ENCODE measurements around the gene UCN3. TPM values are rescaled to one million over a fixed set of nuclear protein-coding genes. Genes with fewer than 3 reads are reported as not detected.
A peak's percentile ranks its signal among the peaks of the same experiment; 100 is the strongest.

Gene UCN3
- total and polyA plus RNA-seq, 9 of the 15 experiments (the other 6 are each of a cell fraction or from before 2014, with no cell fraction given): not detected

DNA sequence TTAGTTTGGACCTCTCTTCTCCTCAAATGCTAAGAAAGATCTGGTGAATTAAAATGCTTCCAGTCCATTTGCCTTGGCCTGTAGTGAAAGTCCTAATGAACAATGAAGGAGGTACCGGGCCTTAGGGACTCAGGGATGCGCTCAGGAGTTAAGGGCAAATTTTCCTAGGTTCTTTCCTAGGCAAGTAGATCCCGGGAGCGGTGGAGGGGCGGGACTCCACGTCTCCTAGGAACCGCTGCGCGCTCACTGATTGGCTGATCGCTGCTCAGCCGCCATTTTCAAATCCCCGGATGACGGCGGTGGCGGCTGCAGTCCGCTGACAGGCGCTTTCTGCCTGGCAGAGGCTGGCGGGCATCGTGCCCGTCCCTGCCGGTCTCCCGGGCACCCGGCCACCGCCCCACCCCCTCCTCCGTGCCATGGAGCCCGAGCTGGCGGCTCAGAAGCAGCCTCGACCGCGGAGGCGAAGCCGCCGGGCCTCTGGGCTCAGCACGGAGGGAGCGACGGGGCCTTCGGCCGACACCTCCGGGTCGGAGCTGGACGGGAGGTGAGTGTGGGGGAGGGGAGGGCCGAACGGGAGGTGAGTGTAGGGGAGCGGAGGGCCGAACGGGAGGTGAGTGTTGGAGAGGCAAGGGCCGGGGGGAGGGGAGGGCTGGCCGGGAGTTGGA lies 47.6 kb downstream of the UCN3 start, which contains the start of gene NET1 (continued):
- TF ChIP-seq TFAP4 (CRISPR knock-in tag; IDR thresholded peaks at IDR 0.05; ENCODE audit: borderline replicate concordance) (peak; percentile 40; the same call in 1 of the 2 replicates), GABPB1 (CRISPR knock-in tag; IDR thresholded peaks at IDR 0.05) (peak; percentile 74), GATAD2A (IDR thresholded peaks at IDR 0.05) (peak; percentile 60; the same call in 1 of the 2 replicates), STAT6 (CRISPR knock-in tag; IDR thresholded peaks at IDR 0.05) (no peak), TAF9B (IDR thresholded peaks at IDR 0.05; ENCODE audit: partially characterized antibody) (peak; percentile 50), HDAC1 (IDR thresholded peaks at IDR 0.05) (peak in 1 of 2 experiments; percentile 90; a peak in 2 of 4 replicates), YBX1 (IDR thresholded peaks at IDR 0.05) (no peak), NRF1 (conservative IDR thresholded peaks at IDR 0.05 in 1 of 2, IDR thresholded peaks at IDR 0.05 in 1 of 2) (peak in 1 of 2 experiments; percentile 19; a peak in 2 of 4 replicates), FOXM1 (IDR thresholded peaks at IDR 0.05; ENCODE audit: low read depth) (0 out of 2 replicates have a peak, but pooled peaks have one; percentile 14), FOXM1 (CRISPR knock-in tag; IDR thresholded peaks at IDR 0.05; ENCODE audit: low read depth) (no peak), ATF7 (IDR thresholded peaks at IDR 0.05) (peak; percentile 46; the same call in 1 of the 2 replicates), NEUROD1 (IDR thresholded peaks at IDR 0.05; ENCODE audit: borderline replicate concordance, low read depth, low read length, partially characterized antibody) (peak; percentile 74), ERF (CRISPR knock-in tag; IDR thresholded peaks at IDR 0.05) (peak; percentile 39; the same call in 1 of the 2 replicates), RBM25 (IDR thresholded peaks at IDR 0.05; ENCODE audit: low read depth, low read length, severe bottlenecking) (peak; percentile 69), POLR2G (IDR thresholded peaks at IDR 0.05; ENCODE audit: low read depth, low read length) (peak; percentile 90), SUPT5H (IDR thresholded peaks at IDR 0.05) (peak; percentile 85), TAF1 (IDR thresholded peaks at IDR 0.05; ENCODE audit: control insufficient read depth, extremely low read depth, insufficient read depth, low read length, severe bottlenecking) (peak; percentile 50), CSDE1 (IDR thresholded peaks at IDR 0.05) (peak in 1 of 2 experiments; percentile 61; a peak in 1 of 4 replicates)
- TF ChIP-seq, protein P1, sequence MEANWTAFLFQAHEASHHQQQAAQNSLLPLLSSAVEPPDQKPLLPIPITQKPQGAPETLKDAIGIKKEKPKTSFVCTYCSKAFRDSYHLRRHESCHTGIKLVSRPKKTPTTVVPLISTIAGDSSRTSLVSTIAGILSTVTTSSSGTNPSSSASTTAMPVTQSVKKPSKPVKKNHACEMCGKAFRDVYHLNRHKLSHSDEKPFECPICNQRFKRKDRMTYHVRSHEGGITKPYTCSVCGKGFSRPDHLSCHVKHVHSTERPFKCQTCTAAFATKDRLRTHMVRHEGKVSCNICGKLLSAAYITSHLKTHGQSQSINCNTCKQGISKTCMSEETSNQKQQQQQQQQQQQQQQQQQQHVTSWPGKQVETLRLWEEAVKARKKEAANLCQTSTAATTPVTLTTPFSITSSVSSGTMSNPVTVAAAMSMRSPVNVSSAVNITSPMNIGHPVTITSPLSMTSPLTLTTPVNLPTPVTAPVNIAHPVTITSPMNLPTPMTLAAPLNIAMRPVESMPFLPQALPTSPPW (CRISPR knock-in tag; IDR thresholded peaks at IDR 0.05): no peak
- TF ChIP-seq, protein P2, sequence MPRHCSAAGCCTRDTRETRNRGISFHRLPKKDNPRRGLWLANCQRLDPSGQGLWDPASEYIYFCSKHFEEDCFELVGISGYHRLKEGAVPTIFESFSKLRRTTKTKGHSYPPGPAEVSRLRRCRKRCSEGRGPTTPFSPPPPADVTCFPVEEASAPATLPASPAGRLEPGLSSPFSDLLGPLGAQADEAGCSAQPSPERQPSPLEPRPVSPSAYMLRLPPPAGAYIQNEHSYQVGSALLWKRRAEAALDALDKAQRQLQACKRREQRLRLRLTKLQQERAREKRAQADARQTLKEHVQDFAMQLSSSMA (CRISPR knock-in tag; IDR thresholded peaks at IDR 0.05): no peak
- TF ChIP-seq, protein P3, sequence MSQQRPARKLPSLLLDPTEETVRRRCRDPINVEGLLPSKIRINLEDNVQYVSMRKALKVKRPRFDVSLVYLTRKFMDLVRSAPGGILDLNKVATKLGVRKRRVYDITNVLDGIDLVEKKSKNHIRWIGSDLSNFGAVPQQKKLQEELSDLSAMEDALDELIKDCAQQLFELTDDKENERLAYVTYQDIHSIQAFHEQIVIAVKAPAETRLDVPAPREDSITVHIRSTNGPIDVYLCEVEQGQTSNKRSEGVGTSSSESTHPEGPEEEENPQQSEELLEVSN (IDR thresholded peaks at IDR 0.05; ENCODE audit: borderline replicate concordance in 1 of 2, extremely low read depth in 1 of 2, insufficient read depth in 1 of 2, insufficient read length in 1 of 2, low read depth in 1 of 2, low read length in 1 of 2, poor library complexity in 1 of 2, severe bottlenecking in 1 of 2): peak in 1 of 2 experiments; percentile 12
